Bronchial epithelial cell (primary cell): ENCODE measurements around the gene SF3A2. TPM values are rescaled to one million over a fixed set of nuclear protein-coding genes. Genes with fewer than 3 reads are reported as not detected.
A peak's percentile ranks its signal among the peaks of the same experiment; 100 is the strongest.

Experiments used
- DNase-seq: peaks from one replicate; pipeline ENCODE4 v3.0.0-alpha.2; 2010; ENCODE audit warnings: low read depth
- FAIRE-seq: peaks from 2 replicates; lab custom pipeline; 2011; peaks lifted over from hg19 to GRCh38; lab: Jason Lieb, UNC
- H3K27me3 ChIP-seq: 2 replicates; pipeline ENCODE4 v1.5.1; 2011; ENCODE audit warnings: low read length; ENCODE audit not compliant: control insufficient read depth, insufficient read depth
- H3K36me3 ChIP-seq: 2 replicates; pipeline ENCODE4 v1.5.1; 2011; ENCODE audit warnings: low read length; ENCODE audit not compliant: control insufficient read depth, insufficient read depth
- H3K4me3 ChIP-seq: 2 replicates; pipeline ENCODE4 v1.5.1; 2011; ENCODE audit warnings: mild to moderate bottlenecking, low read depth, low read length, control low read depth
- total RNA-seq: library from RNA; depleted of rRNA; stranded (reverse); fragments of >200 nt; gene quantifications from 2 replicates; pipeline ENCODE4 v1.2.1, GENCODE V29; 2014
- TF ChIP-seq, protein P1 (sequence below): IDR thresholded peaks from 2 replicates; pipeline ENCODE4 v1.5.1; 2011; ENCODE audit warnings: mild to moderate bottlenecking, moderate library complexity, low read length, control low read depth, inconsistent platforms; ENCODE audit not compliant: insufficient read depth, severe bottlenecking

The SF3A2 gene
- total RNA-seq, 1 donor from 2014 or later: 24.2 TPM

DNA sequence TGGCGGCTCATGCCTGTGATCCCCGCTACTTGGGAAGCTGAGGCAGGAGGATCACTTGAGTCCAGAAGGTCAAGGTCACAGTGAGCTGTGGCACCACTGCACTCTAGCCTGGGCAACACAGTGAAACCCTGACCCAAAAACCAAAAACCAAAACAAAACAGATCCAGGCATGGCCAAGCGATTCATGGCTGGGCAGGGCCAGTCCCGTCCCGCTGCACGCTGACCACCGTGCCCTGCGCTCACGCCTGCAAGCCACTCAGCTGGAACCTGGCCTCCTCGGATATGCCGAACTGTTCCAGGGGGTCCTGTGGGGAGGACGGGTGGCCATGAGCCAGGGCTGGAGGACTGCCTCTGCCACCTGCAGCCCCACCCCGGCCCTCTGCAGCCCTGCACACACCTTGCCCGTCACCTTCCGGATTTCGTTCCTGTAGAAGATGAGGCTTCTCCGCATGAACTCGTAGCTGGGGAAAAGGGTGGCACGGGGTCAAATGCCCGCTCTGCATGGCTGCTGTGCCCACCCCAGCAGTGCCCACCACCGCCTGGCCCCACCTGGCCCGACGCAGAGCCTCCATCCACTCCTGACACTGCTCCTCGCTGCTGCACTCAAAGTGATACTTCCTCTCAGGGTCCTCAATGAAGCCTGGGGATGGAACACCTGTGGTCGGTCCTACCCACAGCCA, 2.9 kb upstream of the SF3A2 start:
- DNase-seq (no peak), FAIRE-seq (no peak)
- Histone ChIP-seq H3K27me3 (no peaks in the 10 kb centered on the region), H3K36me3 (peaks cover 21% of the 10 kb centered on the region), H3K4me3 (no peak overlapping the region)
- TF ChIP-seq, protein P1, sequence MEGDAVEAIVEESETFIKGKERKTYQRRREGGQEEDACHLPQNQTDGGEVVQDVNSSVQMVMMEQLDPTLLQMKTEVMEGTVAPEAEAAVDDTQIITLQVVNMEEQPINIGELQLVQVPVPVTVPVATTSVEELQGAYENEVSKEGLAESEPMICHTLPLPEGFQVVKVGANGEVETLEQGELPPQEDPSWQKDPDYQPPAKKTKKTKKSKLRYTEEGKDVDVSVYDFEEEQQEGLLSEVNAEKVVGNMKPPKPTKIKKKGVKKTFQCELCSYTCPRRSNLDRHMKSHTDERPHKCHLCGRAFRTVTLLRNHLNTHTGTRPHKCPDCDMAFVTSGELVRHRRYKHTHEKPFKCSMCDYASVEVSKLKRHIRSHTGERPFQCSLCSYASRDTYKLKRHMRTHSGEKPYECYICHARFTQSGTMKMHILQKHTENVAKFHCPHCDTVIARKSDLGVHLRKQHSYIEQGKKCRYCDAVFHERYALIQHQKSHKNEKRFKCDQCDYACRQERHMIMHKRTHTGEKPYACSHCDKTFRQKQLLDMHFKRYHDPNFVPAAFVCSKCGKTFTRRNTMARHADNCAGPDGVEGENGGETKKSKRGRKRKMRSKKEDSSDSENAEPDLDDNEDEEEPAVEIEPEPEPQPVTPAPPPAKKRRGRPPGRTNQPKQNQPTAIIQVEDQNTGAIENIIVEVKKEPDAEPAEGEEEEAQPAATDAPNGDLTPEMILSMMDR: no peak

- Histone ChIP-seq H3K4me3 (peak overlapping the region; percentile 78), H3K27me3 (no peaks in the 10 kb centered on the region), H3K36me3 (peaks cover 18% of the 10 kb centered on the region)
- FAIRE-seq (no peak), DNase-seq (peak; percentile 6)
- TF ChIP-seq, protein P1: no peak
Measured at GRCh38 chr19:2234996-2235380, 1.6 kb upstream of the SF3A2 start.

DNA sequence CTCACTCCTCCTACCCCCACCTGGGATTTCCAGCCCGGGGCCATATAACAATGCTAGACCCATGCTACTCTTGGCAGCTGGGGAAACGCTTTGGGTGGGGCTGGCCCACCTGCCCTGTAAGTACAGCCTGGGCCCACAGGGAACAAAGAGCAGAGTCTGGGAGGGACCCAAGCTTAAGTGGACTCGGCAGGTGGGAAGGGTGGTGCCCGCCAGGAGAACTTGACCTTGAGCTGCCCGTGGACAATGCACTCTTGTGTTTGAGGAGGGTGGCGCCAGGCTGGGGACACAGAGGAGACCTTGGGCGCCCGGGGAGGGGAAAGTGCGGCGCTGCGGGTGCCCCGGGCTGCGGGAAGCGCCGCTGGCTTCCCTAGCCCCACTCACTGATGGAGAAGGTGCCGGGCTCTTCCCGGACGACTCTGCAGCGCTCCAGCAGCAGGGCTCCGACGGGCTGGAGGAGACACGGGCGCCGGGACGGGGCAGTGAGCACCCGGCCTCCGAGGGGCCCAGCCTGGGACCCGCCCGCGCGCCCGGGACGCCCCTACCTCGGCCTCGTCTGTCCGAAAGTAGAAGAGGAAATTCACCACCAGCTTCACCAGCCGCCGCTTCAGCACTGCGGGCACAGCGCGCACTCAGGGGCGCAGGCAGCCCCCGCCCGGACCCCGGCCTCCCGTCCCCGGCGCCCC, 1.1 kb upstream of the SF3A2 start:
- FAIRE-seq (no peak), DNase-seq (peak; percentile 6)
- Histone ChIP-seq H3K36me3 (peaks cover 18% of the 10 kb centered on the region), H3K4me3 (peak overlapping the region; percentile 78), H3K27me3 (no peaks in the 10 kb centered on the region)
- TF ChIP-seq, protein P1: no peak

- peak overlapping the region; percentile 78 for H3K4me3 ChIP-seq
- DNase-seq: no peak
- no peak for FAIRE-seq
- TF ChIP-seq, protein P1: no peak
- no peaks in the 10 kb centered on the region for H3K27me3 ChIP-seq
- peaks cover 18% of the 10 kb centered on the region for H3K36me3 ChIP-seq
Measured at GRCh38 chr19:2236064-2236313, 635 bp upstream of the SF3A2 start.

DNA sequence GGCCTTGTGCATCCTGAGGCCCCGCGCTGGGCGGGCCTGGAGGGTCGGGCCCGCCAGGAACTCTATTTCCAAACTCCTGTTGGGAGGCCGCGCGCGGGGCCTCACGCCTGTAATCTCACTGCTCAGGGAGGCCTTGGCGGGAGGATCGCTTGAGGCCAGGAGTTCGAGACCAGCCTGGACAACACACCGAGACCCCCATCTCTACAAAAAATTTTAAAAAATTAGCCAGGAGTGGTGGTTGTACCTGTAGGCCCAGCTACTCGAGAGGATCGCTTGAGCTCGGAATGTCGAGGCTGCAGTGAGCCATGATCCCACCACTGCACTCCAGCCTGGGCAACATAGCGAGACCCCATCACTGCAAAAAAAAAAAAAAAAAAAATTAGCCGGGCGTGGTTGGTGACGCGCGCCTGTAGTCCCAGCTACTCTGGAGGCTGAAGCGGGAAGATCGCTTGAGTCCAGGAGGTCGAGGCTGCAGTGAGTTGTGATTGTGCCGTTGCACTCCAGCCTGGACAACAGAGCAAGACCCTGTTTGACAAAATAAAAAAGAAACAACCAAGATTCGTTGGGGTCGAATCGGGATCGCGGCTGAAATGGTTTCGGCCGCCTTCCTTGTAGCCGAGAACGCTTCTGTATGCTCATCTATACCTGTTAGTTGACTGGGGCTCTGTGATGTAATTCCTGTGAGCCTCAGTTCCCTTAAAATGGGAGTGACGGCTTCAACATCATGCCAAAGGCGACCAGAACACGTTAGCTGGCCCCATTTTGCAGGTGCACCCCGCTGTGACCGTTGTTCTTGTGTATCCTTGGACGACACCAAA, 636 bp downstream of the SF3A2 start:
- DNase-seq (no peak), FAIRE-seq (no peak)
- peaks cover 19% of the 10 kb centered on the region for H3K36me3 ChIP-seq
- peak overlapping the region; percentile 78 for H3K4me3 ChIP-seq
- TF ChIP-seq, protein P1: no peak
- no peaks in the 10 kb centered on the region for H3K27me3 ChIP-seq
